CD4-positive, alpha-beta T cell treated with Interleukin-4 for 4 hours (primary cell): Measurements from ENCODE around the gene KIF26B.

Experiments used
- DNase-seq: peaks from one replicate; pipeline ENCODE4 v3.0.0-alpha.2; 2020

KIF26B gene

GRCh38 chr1:245133995-245134715, 20.6 kb upstream of the KIF26B start:
- DNase-seq: no peak

GRCh38 chr1:245142171-245142798, 12.5 kb upstream of the KIF26B start:
- no peak for DNase-seq

DNA sequence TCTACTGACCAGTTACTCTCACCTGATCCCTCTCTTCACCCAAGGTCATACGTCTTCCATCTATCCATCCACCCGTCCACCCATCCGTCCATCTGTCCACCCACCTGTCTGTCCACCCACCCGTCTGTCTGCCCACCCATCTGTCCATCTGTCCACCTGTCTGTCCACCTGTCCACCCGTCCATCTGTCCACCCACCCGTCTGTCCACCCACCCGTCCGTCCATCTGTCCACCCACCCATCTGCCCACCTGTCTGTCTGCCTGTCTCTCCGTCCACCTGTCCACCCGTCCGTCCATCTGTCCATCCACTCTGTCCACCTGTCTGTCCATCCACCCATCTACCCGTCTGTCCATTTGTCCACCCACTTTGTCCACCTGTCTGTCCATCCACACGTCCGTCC, 11.8 kb upstream of the KIF26B start:
- DNase-seq: no peak

GRCh38 chr1:245143849-245144248, 10.9 kb upstream of the KIF26B start:
- DNase-seq: no peak

- no peak for DNase-seq
Measured at GRCh38 chr1:245148069-245148468, 6.7 kb upstream of the KIF26B start.

GRCh38 chr1:245148861-245149260, 5.9 kb upstream of the KIF26B start:
- no peak for DNase-seq

DNA sequence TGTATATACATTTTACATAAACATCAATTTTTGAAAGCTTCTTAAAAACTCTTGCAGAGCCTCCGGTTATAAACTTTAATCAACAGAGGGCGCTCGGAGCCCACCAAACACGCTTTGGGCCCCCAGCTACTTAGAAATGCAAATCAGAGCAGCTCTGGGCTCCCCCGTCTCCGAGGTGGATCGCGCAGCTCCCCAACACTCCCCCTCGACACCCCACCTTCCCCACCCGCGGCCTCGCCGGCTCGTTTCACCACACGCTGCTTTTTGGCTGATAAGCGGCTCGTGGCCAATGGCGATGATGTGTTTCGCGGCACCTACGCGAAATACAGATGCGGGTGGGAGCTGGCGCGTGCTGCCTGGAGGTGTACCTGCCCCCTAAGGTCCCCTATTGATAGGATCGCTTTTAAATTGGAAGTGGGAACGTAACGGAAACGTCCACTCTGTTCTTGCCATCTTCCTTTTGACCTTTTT, 1.7 kb upstream of the KIF26B start:
- peak; percentile 50 for DNase-seq

GRCh38 chr1:245153552-245154428, 995 bp upstream of the KIF26B start:
- DNase-seq: no peak

GRCh38 chr1:245155272-245156040, 671 bp downstream of the KIF26B start:
- DNase-seq: no peak

- peak; percentile 53 for DNase-seq
Measured at GRCh38 chr1:245156041-245156735, 1.4 kb downstream of the KIF26B start.

DNA sequence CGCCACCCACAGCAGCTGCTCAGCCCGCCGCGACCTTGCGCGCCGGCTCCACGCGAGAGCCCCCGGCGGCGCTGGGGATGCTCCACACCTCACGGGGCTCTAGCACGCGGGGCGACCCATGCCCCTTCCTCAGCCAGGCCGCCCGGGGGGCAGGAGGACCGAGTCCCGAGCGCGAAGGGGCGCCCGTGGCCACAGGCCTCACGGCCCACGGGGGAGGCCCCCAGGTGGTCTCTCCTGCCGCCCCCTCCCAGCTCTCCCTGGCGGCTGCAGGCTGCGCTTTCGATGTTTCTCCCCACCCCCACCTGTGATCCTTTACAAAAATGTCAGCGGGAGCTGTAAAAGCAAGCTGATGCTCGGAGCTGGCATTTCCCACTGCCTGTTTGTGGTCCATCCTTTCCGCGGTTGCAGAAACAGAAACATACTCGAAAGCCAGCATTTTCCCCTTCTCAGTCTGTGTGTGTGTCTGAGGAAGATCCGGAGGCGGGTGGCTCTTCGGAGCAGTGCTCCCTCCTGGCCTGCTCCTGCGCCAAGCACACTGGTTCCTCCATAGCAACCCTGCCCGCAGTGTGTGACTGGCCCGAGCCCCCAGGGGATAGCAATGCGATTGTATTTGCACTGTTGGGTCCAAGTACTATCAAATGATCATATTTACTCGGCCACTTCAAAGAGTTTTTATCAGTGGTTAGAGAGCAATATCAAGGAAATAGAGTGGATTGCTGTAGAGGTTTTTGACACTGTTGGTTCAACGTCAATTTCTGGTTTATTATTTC, 2.1 kb downstream of the KIF26B start:
- no peak for DNase-seq

GRCh38 chr1:245158913-245159312, 4.1 kb downstream of the KIF26B start:
- no peak for DNase-seq

- no peak for DNase-seq
Measured at GRCh38 chr1:245160288-245160687, 5.5 kb downstream of the KIF26B start.

DNA sequence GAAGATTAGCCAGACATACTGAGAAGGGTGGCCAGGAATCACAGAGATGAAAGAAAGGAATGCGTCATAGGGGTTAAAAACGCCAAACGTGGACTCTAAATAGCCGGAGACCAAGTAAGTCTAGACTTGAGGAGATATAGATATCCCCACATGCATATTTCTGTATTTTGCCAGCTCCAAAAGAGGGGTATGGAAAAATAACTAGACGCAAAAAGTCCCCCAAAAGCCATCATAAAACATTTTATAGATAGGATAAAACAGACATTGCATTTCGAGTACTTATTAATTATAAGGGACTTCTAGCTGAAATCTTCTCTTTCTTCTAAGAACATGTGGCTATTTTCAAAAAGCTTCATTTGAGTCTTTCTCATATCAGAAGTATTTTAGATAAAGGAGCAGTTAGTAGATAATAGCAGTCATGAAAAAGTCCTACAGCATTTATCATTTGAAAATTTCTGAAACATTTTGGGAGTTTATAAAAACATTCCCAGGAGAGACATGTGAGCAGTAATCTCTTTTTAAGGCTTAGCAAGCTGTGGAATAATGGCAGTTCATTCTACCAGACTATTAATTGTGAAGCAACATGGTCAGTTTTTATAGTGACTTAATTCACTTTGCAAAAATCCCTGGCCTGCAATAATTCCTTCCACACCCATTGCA, 6.1 kb downstream of the KIF26B start:
- no peak for DNase-seq

DNA sequence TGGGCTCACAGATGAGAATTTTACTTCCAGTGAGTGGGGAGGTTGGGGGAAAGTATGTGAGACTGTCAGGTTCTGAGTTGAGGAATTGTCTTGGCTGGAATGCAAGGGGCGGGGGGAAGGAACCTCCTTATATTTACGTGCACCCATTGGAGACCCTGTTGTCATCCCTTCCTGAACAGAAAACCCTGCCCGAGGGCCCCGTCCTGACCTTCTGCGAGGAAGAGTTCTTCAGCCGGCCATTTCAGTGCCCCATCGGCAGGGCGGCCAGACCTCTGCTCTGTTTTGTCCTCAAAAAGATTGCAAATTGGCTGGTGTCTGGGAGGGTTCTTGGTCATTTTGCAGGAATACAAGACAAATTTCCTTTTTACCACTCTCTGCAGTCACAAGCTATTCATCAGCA, 7.1 kb downstream of the KIF26B start:
- no peak for DNase-seq

DNA sequence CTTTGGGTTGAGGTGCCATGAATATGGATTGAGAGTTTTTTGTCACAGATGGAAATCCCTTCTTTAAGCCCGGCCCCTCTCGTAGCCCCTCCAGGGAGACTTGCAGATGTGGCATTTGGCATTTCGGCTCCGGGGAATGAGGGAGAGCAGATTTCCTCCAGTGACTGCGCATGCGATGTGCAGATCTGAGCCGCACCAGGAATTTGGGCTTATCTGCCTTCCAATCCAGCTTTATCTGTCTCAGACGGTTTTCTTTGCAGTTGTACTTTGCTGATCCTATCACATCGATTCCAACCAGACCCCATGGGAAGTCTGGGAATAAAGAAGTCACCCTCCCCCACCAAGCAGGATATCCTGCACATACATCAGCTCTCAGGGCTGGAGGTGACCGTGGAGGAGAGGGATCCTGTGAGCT, 11.7 kb downstream of the KIF26B start:
- no peak for DNase-seq

GRCh38 chr1:245168086-245168485, 13.3 kb downstream of the KIF26B start:
- DNase-seq: no peak

DNA sequence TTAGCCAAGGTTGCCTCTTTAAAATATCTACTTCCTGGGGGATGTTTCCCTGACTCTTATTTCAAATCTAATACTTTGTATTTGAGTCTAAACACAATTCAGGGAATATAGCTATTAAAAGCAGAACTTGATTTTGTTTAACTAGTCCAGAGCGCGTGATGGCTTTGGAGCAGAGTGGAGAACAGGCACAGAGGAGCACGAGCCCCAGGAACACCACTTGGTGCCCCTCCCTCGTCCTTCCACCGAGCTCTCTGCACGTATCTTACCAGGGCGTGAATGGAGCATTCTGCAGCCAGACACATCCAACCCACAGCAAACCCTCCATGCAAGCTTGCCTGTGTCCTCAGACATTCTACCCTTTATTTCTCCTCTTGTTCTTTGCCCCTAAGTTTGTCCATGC, 14.1 kb downstream of the KIF26B start:
- DNase-seq: no peak

DNA sequence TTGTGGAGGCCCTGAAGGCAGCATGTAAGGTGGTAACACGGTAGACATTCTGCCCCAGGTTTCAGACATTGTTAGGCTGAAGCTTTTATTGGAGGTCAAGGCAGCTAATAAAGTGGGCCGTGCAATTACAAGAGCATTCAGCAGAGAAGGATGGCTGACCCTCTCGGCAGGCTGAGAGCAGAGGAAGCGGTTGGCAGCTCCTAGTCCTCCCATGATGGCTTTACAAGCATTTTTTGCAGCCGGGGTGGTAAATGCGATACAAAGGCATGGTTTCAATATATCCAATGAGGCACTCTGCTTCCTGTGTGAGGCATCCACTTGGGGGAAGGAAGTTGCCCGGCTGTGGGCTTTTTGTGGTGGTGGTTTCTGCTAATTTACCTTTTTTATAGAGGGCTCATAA, 14.6 kb downstream of the KIF26B start:
- DNase-seq: no peak

DNA sequence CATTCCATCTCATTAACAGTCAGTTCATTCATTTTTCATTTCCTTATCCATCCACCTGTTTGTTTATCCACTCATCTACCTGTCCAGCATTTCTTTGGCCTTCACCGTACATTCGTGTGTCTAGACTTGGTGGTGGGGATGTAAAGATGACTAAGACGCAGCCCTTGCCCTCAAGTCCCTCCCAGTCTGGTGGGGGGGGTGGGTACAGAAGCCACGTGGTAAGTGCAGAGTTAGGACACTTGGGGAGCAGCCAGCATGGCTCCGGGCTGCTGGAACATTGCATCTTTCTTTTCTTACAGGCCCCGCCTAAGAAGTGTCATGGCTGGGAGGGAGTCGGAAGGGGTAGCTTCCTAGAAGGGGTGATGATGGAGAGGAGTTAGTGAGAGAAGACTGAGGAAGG, 17.2 kb downstream of the KIF26B start:
- DNase-seq: no peak

DNA sequence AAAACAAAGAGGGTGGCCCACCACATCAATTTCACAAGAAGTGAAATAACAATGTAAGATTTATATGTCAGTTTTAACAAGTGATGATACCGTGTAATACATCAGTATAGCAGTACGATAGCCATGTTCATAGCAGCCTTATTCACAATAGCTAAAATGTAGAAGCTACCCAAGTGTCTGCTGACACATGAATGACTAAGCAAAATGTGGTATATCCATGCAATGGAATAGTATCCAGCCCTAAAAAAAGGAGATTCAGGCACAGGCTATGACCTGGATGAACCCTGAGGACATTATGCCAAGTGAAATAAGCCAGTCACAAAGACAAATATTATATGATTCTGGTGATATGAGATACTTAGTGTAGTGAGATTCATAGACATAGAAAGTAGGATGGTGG, 18.0 kb downstream of the KIF26B start:
- no peak for DNase-seq
